ENCODE results near the gene WSB1.

The WSB1 gene

DNA sequence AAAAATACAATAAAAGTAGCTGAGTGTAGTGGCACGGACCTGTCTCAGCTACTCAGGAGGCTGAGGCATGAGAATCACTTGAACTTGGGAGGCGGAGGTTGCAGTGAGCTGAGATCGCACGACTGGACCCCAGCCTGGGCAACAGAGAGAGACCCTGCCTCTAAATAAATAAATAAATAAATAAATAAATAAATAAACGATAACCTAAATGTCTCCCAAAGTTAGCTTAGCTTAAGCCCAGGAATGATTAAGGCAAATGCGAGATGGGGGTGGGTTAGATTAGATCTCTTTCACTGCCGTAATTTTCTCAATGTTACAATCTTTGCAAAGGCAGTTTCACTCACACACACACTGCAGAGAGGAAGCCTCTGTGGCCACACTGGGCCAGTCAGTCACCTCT is 46.7 kb downstream of the WSB1 start:
- H3K27me3 ChIP-seq (ENCODE audit: control insufficient read depth in 1 of 2, insufficient read depth in 1 of 2, low read length in 2 of 2): no peaks in the 10 kb centered on the region
- DNase-seq: no peak
- no peak overlapping the region for H3K18ac ChIP-seq (ENCODE audit: low read depth in 1 of 2, low read length in 2 of 2)
- no peak overlapping the region for H2BK12ac ChIP-seq (ENCODE audit: low read length in 2 of 2)
- no peak overlapping the region for H2AFZ ChIP-seq (ENCODE audit: low read depth, low read length)
- no peak overlapping the region for H3K27ac ChIP-seq (ENCODE audit: low read length, poor library complexity, severe bottlenecking)
- H2BK120ac ChIP-seq (ENCODE audit: low read depth, low read length): no peak overlapping the region
- no peak overlapping the region for H2AK5ac ChIP-seq (ENCODE audit: low read length, severe bottlenecking)
- H3K9me3 ChIP-seq (ENCODE audit: control insufficient read depth, low read length): no peaks in the 10 kb centered on the region
- H3K4ac ChIP-seq (ENCODE audit: low read depth in 1 of 2, low read length in 2 of 2): no peak overlapping the region
- H4K8ac ChIP-seq (ENCODE audit: low read length): no peak overlapping the region
- H3K4me1 ChIP-seq (ENCODE audit: control insufficient read depth, insufficient read depth, low read depth, low read length): no peaks in the 10 kb centered on the region
- no peak overlapping the region for H3K14ac ChIP-seq (ENCODE audit: low read length in 2 of 2)
- H4K91ac ChIP-seq (ENCODE audit: low read length): no peak overlapping the region
- WGBS: 100% methylated on average over 4 of the region's 7 CpGs
- no peak overlapping the region for H3K23ac ChIP-seq (ENCODE audit: low read length in 2 of 2)
- no peak overlapping the region for H3K9ac ChIP-seq (ENCODE audit: low read length)
- no peak overlapping the region for H3K4me3 ChIP-seq (ENCODE audit: insufficient read depth in 1 of 2, low read depth in 1 of 2, low read length in 2 of 2)
- H3K36me3 ChIP-seq (ENCODE audit: control insufficient read depth in 1 of 2, insufficient read depth in 2 of 2, low read depth in 1 of 2, low read length in 2 of 2): no peaks in the 10 kb centered on the region
- H3K4me2 ChIP-seq (ENCODE audit: low read length, poor library complexity, severe bottlenecking): no peak overlapping the region
- no peak overlapping the region for H2BK15ac ChIP-seq (ENCODE audit: low read depth, poor library complexity, severe bottlenecking)
- no peaks in the 10 kb centered on the region for H3K79me1 ChIP-seq (replicated peaks; ENCODE audit: low read length, poor library complexity, severe bottlenecking)
- H2BK5ac ChIP-seq (ENCODE audit: low read depth, low read length, poor library complexity, severe bottlenecking): no peak overlapping the region

DNA sequence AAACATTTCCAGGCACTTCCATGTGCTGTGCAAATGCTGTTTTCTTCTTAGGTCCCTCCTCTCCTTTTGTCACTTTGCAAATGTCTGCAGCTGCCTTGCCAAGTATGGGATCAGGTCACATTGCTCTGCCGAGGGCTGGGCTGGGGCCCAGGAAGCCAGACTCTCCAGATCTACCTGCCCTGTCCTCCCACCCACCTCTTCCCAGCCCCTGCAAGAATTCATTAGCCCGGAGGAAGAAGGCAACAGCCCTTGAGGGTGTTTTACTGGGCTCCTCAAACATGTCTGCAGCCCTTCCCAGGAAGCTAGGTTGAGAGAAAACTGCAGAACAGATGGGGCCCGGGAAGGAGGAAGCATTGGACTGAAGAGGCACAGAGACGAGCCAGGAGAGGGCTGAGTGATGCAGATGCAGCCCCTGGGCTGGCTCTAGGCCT is 47.1 kb downstream of the WSB1 start:
- Histone ChIP-seq H4K8ac (ENCODE audit: low read length) (no peak overlapping the region), H2BK120ac (ENCODE audit: low read depth, low read length) (no peak overlapping the region), H3K4me2 (ENCODE audit: low read length, poor library complexity, severe bottlenecking) (no peak overlapping the region), H4K91ac (ENCODE audit: low read length) (no peak overlapping the region), H3K36me3 (ENCODE audit: control insufficient read depth in 1 of 2, insufficient read depth in 2 of 2, low read depth in 1 of 2, low read length in 2 of 2) (no peaks in the 10 kb centered on the region), H3K27ac (ENCODE audit: low read length, poor library complexity, severe bottlenecking) (no peak overlapping the region), H3K4ac (ENCODE audit: low read depth in 1 of 2, low read length in 2 of 2) (no peak overlapping the region), H3K79me1 (replicated peaks; ENCODE audit: low read length, poor library complexity, severe bottlenecking) (no peaks in the 10 kb centered on the region), H3K14ac (ENCODE audit: low read length in 2 of 2) (no peak overlapping the region), H2BK5ac (ENCODE audit: low read depth, low read length, poor library complexity, severe bottlenecking) (no peak overlapping the region), H2BK12ac (ENCODE audit: low read length in 2 of 2) (no peak overlapping the region), H3K9ac (ENCODE audit: low read length) (no peak overlapping the region), H3K9me3 (ENCODE audit: control insufficient read depth, low read length) (no peaks in the 10 kb centered on the region), H2BK15ac (ENCODE audit: low read depth, poor library complexity, severe bottlenecking) (no peak overlapping the region), H2AK5ac (ENCODE audit: low read length, severe bottlenecking) (no peak overlapping the region), H3K4me1 (ENCODE audit: control insufficient read depth, insufficient read depth, low read depth, low read length) (no peaks in the 10 kb centered on the region), H3K23ac (ENCODE audit: low read length in 2 of 2) (no peak overlapping the region), H2AFZ (ENCODE audit: low read depth, low read length) (no peak overlapping the region), H3K27me3 (ENCODE audit: control insufficient read depth in 1 of 2, insufficient read depth in 1 of 2, low read length in 2 of 2) (no peaks in the 10 kb centered on the region), H3K18ac (ENCODE audit: low read depth in 1 of 2, low read length in 2 of 2) (no peak overlapping the region), H3K4me3 (ENCODE audit: insufficient read depth in 1 of 2, low read depth in 1 of 2, low read length in 2 of 2) (no peak overlapping the region)
- WGBS: 70% methylated on average over 4 of the region's 4 CpGs
- no peak for DNase-seq

DNA sequence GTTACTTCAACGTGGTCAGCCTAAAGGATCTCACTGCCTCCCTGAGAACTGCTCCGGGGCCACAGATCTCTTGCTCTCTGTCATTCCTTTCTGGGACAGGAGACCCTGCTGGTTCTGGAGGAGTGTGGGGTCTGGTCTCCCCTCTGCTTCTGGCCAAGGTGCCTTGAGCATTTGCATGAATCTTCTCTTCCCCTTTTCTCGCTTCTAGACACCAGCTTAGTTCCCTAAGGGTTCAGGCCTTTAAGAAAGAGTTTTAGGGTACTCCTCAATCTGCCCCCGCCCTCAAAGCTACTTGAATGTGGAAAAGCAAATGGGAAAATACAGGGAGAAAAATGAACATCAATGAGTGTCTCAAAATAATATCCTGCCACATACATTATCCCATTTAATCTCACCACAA is 48.1 kb downstream of the WSB1 start:
- 89% methylated on average over 2 of the region's 4 CpGs for WGBS
- Histone ChIP-seq H4K8ac (ENCODE audit: low read length) (no peak overlapping the region), H3K36me3 (ENCODE audit: control insufficient read depth in 1 of 2, insufficient read depth in 2 of 2, low read depth in 1 of 2, low read length in 2 of 2) (no peaks in the 10 kb centered on the region), H3K9me3 (ENCODE audit: control insufficient read depth, low read length) (no peaks in the 10 kb centered on the region), H4K91ac (ENCODE audit: low read length) (no peak overlapping the region), H2AFZ (ENCODE audit: low read depth, low read length) (no peak overlapping the region), H2BK5ac (ENCODE audit: low read depth, low read length, poor library complexity, severe bottlenecking) (no peak overlapping the region), H3K27me3 (ENCODE audit: control insufficient read depth in 1 of 2, insufficient read depth in 1 of 2, low read length in 2 of 2) (no peaks in the 10 kb centered on the region), H2BK15ac (ENCODE audit: low read depth, poor library complexity, severe bottlenecking) (no peak overlapping the region), H3K4ac (ENCODE audit: low read depth in 1 of 2, low read length in 2 of 2) (no peak overlapping the region), H3K27ac (ENCODE audit: low read length, poor library complexity, severe bottlenecking) (no peak overlapping the region), H3K18ac (ENCODE audit: low read depth in 1 of 2, low read length in 2 of 2) (no peak overlapping the region), H3K14ac (ENCODE audit: low read length in 2 of 2) (no peak overlapping the region), H3K4me1 (ENCODE audit: control insufficient read depth, insufficient read depth, low read depth, low read length) (no peaks in the 10 kb centered on the region), H3K79me1 (replicated peaks; ENCODE audit: low read length, poor library complexity, severe bottlenecking) (no peaks in the 10 kb centered on the region), H2AK5ac (ENCODE audit: low read length, severe bottlenecking) (no peak overlapping the region), H3K4me2 (ENCODE audit: low read length, poor library complexity, severe bottlenecking) (no peak overlapping the region), H3K9ac (ENCODE audit: low read length) (no peak overlapping the region), H2BK120ac (ENCODE audit: low read depth, low read length) (no peak overlapping the region), H3K23ac (ENCODE audit: low read length in 2 of 2) (no peak overlapping the region), H3K4me3 (ENCODE audit: insufficient read depth in 1 of 2, low read depth in 1 of 2, low read length in 2 of 2) (no peak overlapping the region), H2BK12ac (ENCODE audit: low read length in 2 of 2) (no peak overlapping the region)
- DNase-seq: no peak

DNA sequence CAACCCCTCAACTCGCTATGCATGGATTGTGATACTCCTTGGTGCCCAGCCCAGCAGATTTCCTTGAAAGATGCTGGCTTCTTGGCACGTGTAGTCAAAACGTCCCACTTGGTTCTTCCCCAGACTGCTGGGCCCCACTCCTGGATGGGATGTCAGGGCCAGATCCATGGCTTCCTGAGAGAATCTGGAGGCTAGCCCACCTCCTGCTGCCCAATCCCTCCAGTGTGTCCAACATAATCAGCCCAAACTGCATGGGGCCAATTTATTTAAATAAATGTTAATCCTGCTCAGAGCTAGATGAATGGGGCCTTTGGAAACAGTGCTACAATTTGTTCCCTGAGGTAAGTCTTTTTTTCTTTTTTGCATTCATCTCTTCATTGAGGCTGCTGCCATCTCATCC is 49.4 kb downstream of the WSB1 start:
- Histone ChIP-seq H3K18ac (ENCODE audit: low read depth in 1 of 2, low read length in 2 of 2) (no peak overlapping the region), H2BK5ac (ENCODE audit: low read depth, low read length, poor library complexity, severe bottlenecking) (no peak overlapping the region), H3K27ac (ENCODE audit: low read length, poor library complexity, severe bottlenecking) (no peak overlapping the region), H2AK5ac (ENCODE audit: low read length, severe bottlenecking) (no peak overlapping the region), H3K36me3 (ENCODE audit: control insufficient read depth in 1 of 2, insufficient read depth in 2 of 2, low read depth in 1 of 2, low read length in 2 of 2) (no peaks in the 10 kb centered on the region), H3K4me3 (ENCODE audit: insufficient read depth in 1 of 2, low read depth in 1 of 2, low read length in 2 of 2) (no peak overlapping the region), H3K4me1 (ENCODE audit: control insufficient read depth, insufficient read depth, low read depth, low read length) (no peaks in the 10 kb centered on the region), H3K23ac (ENCODE audit: low read length in 2 of 2) (no peak overlapping the region), H3K14ac (ENCODE audit: low read length in 2 of 2) (no peak overlapping the region), H3K9ac (ENCODE audit: low read length) (no peak overlapping the region), H3K4me2 (ENCODE audit: low read length, poor library complexity, severe bottlenecking) (no peak overlapping the region), H3K27me3 (ENCODE audit: control insufficient read depth in 1 of 2, insufficient read depth in 1 of 2, low read length in 2 of 2) (no peaks in the 10 kb centered on the region), H4K8ac (ENCODE audit: low read length) (no peak overlapping the region), H2BK12ac (ENCODE audit: low read length in 2 of 2) (no peak overlapping the region), H2AFZ (ENCODE audit: low read depth, low read length) (no peak overlapping the region), H4K91ac (ENCODE audit: low read length) (no peak overlapping the region), H2BK120ac (ENCODE audit: low read depth, low read length) (no peak overlapping the region), H3K9me3 (ENCODE audit: control insufficient read depth, low read length) (no peaks in the 10 kb centered on the region), H2BK15ac (ENCODE audit: low read depth, poor library complexity, severe bottlenecking) (no peak overlapping the region), H3K4ac (ENCODE audit: low read depth in 1 of 2, low read length in 2 of 2) (no peak overlapping the region), H3K79me1 (replicated peaks; ENCODE audit: low read length, poor library complexity, severe bottlenecking) (no peaks in the 10 kb centered on the region)
- DNase-seq: no peak
- 81% methylated on average over 3 of the region's 3 CpGs for WGBS

Data from mesenchymal stem cell (in vitro differentiated cells and primary cell).